Fibroblast of villous mesenchyme (primary cell): Measurements from ENCODE around the gene CNTNAP4. TPM values are rescaled to one million over a fixed set of nuclear protein-coding genes. Genes with fewer than 3 reads are reported as not detected.

Source experiments
- DNase-seq: peaks from one replicate; pipeline ENCODE4 v3.0.0-alpha.2; 2010; ENCODE audit warnings: low read depth
- H3K4me3 ChIP-seq: 2 replicates; pipeline ENCODE4 v1.5.1; 2011; ENCODE audit warnings: low read depth, mild to moderate bottlenecking, low read length
- CTCF ChIP-seq: IDR thresholded peaks from 2 replicates; pipeline ENCODE4 v1.5.1; 2012; ENCODE audit warnings: low read depth, mild to moderate bottlenecking, low read length; ENCODE audit not compliant: insufficient read depth
- total RNA-seq: library from RNA; depleted of rRNA; stranded (reverse); fragments of >200 nt; gene quantifications from 2 replicates; pipeline ENCODE4 v1.2.3, GENCODE V29; 2012

Gene CNTNAP4
- total RNA-seq, 1 donor: not detected

GRCh38 chr16:76466871-76467270, 189.7 kb downstream of the CNTNAP4 start:
- no peak for DNase-seq
- H3K4me3 ChIP-seq: no peak overlapping the region
- no peak for TF ChIP-seq CTCF

GRCh38 chr16:76474048-76474447, 196.8 kb downstream of the CNTNAP4 start:
- no peak for TF ChIP-seq CTCF

GRCh38 chr16:76478105-76478504, 200.9 kb downstream of the CNTNAP4 start:
- TF ChIP-seq CTCF: no peak
- DNase-seq: no peak
- no peak overlapping the region for H3K4me3 ChIP-seq

More at GRCh38 chr16:76474048-76474447, 196.8 kb downstream of the CNTNAP4 start:
- no peak overlapping the region for H3K4me3 ChIP-seq
- DNase-seq: no peak

GRCh38 chr16:76483307-76483909, 206.2 kb downstream of the CNTNAP4 start:
- no peak overlapping the region for H3K4me3 ChIP-seq
- no peak for DNase-seq
- TF ChIP-seq CTCF: no peak

GRCh38 chr16:76484020-76484419, 206.8 kb downstream of the CNTNAP4 start:
- TF ChIP-seq CTCF: no peak
- no peak for DNase-seq
- no peak overlapping the region for H3K4me3 ChIP-seq

GRCh38 chr16:76486740-76487139, 209.5 kb downstream of the CNTNAP4 start:
- TF ChIP-seq CTCF: no peak
- no peak overlapping the region for H3K4me3 ChIP-seq
- no peak for DNase-seq
